B cell (primary cell): Measurements from ENCODE around the gene GALNT17. TPM values are rescaled to one million over a fixed set of nuclear protein-coding genes. Genes with fewer than 3 reads are reported as not detected.

ENCODE experiments used
- ATAC-seq: fragments of 200-7000 bp; cut with Tn5 transposase; one replicate; pipeline ENCODE4 v1.10.0; 2021; ENCODE audit warnings: low read depth, mild to moderate bottlenecking, moderate number of reproducible peaks, moderate library complexity
- CTCF ChIA-PET: fragments of 350-600 bp; sonication (Branson Sonifier 250); formaldehyde crosslinking; loops from one replicate; lab custom pipeline; 2021; ENCODE audit warnings: antibody characterized with exemption, inconsistent platforms; lab: Charles Lee
- POLR2A ChIA-PET: fragments of 350-600 bp; sonication (Branson Sonifier 250); formaldehyde crosslinking; loops from one replicate; lab custom pipeline; 2021; ENCODE audit warnings: antibody characterized with exemption; lab: Charles Lee
- DNase-seq: peaks from one replicate; pipeline ENCODE4 v3.0.0; 2013
- H2AFZ ChIP-seq: 2 replicates; pipeline ENCODE4 v1.6.1; 2012; ENCODE audit warnings: mild to moderate bottlenecking, low read depth, low read length; ENCODE audit not compliant: insufficient read depth, poor library complexity, severe bottlenecking
- H3K27ac ChIP-seq, 2 donors: 1 replicate in 1 of 2; 2 replicates in 1 of 2; pipeline ENCODE4 v1.5.1; 2012 to 2013; ENCODE audit warnings: low read length in 2 of 2, mild to moderate bottlenecking in 2 of 2, moderate library complexity in 1 of 2
- H3K27me3 ChIP-seq, 4 experiments: fragments of 200-600 bp in 1 of 4; sonication (generic) in 1 of 4; replicated peaks in 1 of 4; 1 replicate in 2 of 4; 2 replicates in 2 of 4; pipeline versions ENCODE4 v1.6.1 to v1.7.0; 2013 to 2016; ENCODE audit warnings: low read length in 3 of 4, mild to moderate bottlenecking in 2 of 4, mixed read lengths in 1 of 4, moderate library complexity in 1 of 4; ENCODE audit not compliant: insufficient read depth in 4 of 4, control insufficient read depth in 3 of 4; ENCODE audit errors: control extremely low read depth in 1 of 4
- H3K36me3 ChIP-seq, 2 experiments: replicated peaks in 1 of 2; 1 replicate in 1 of 2; 2 replicates in 1 of 2; pipeline versions ENCODE4 v1.6.1 to v1.7.1; 2013; ENCODE audit warnings: low read length in 1 of 2; ENCODE audit not compliant: insufficient read depth in 2 of 2, control insufficient read depth in 1 of 2; ENCODE audit errors: control extremely low read depth in 1 of 2, extremely low read depth in 1 of 2
- H3K4me1 ChIP-seq, 2 donors: fragments of 200-600 bp in 1 of 2; sonication (generic) in 1 of 2; 1 replicate in 1 of 2; 2 replicates in 1 of 2; pipeline versions ENCODE4 v1.5.1 to v1.6.1; 2013 to 2017; ENCODE audit warnings: low read length in 2 of 2; ENCODE audit not compliant: control insufficient read depth in 2 of 2, insufficient read depth in 2 of 2
- H3K4me2 ChIP-seq: replicated peaks from 2 replicates; pipeline ENCODE3; 2012; ENCODE audit warnings: mild to moderate bottlenecking, low read depth, low read length; ENCODE audit not compliant: poor library complexity, severe bottlenecking
- H3K4me3 ChIP-seq, 5 experiments: fragments of 200-600 bp in 1 of 5; sonication (generic) in 1 of 5; 1 replicate in 3 of 5; 2 replicates in 2 of 5; pipeline versions ENCODE4 v1.5.1 to v1.7.0; 2011 to 2016; ENCODE audit warnings: low read length in 4 of 5, mild to moderate bottlenecking in 4 of 5, low read depth in 2 of 5, control low read depth in 1 of 5, moderate library complexity in 1 of 5; ENCODE audit not compliant: insufficient read depth in 1 of 5; ENCODE audit errors: control extremely low read depth in 1 of 5, extremely low read depth in 1 of 5
- H3K79me2 ChIP-seq: fragments of 200-600 bp; sonication (generic); one replicate; pipeline ENCODE4 v1.6.0; 2016; ENCODE audit warnings: low read length; ENCODE audit not compliant: control insufficient read depth, insufficient read depth
- H3K9ac ChIP-seq: fragments of 200-600 bp; sonication (generic); 2 replicates; pipeline ENCODE4 v1.6.1; 2017; ENCODE audit warnings: mild to moderate bottlenecking, low read length, moderate library complexity
- H3K9me3 ChIP-seq, 3 donors: one replicate each; pipeline versions ENCODE4 v1.6.1 to v1.7.1; 2013; ENCODE audit warnings: low read length in 2 of 3; ENCODE audit not compliant: control insufficient read depth in 2 of 3, insufficient read depth in 1 of 3; ENCODE audit errors: control extremely low read depth in 1 of 3
- H4K20me1 ChIP-seq: 2 replicates; pipeline ENCODE4 v1.6.0; 2012; ENCODE audit warnings: mild to moderate bottlenecking, low read length; ENCODE audit not compliant: insufficient read depth, control insufficient read depth, poor library complexity, severe bottlenecking
- H3K27ac Mint-ChIP-seq: one replicate; pipeline ENCODE4 v1.8.0; 2021; ENCODE audit warnings: mixed read lengths
- H3K27me3 Mint-ChIP-seq: one replicate; pipeline ENCODE4 v1.8.0; 2021; ENCODE audit warnings: mixed read lengths
- H3K4me1 Mint-ChIP-seq: one replicate; pipeline ENCODE4 v1.8.0; 2021; ENCODE audit warnings: mixed read lengths
- H3K4me3 Mint-ChIP-seq: one replicate; pipeline ENCODE4 v1.8.0; 2021; ENCODE audit warnings: mixed read lengths
- H3K9me3 Mint-ChIP-seq: one replicate; pipeline ENCODE4 v1.8.0; 2022; ENCODE audit warnings: mixed read lengths; ENCODE audit not compliant: insufficient read depth
- EZH2 ChIP-seq: IDR thresholded peaks from 2 replicates; pipeline ENCODE4 v1.6.1; 2012; ENCODE audit warnings: borderline replicate concordance, low read depth, mild to moderate bottlenecking, moderate library complexity, low read length; ENCODE audit not compliant: insufficient read depth, poor library complexity, severe bottlenecking
- WGBS: methylation state at CpG from one replicate; pipeline ENCODE4 v1.1.5; 2013; ENCODE audit warnings: missing lambda C conversion rate; ENCODE audit not compliant: insufficient coverage; 5-methylcytosine and 5-hydroxymethylcytosine counted together
- intact Hi-C: fragments of 100-400 bp; cut with micrococcal nuclease; formaldehyde crosslinking; loops from one replicate; pipeline ENCODE4 v1.10.0; 2022
- polyA plus RNA-seq: library from polyadenylated mRNA; depleted of rRNA; stranded (reverse); fragments of >200 nt; gene quantifications from 2 replicates; pipeline ENCODE4 v1.2.3, GENCODE V29; 2012
- total RNA-seq, 2 donors: library from RNA; stranded (reverse); fragments of 120-200 nt in 1 of 2; gene quantifications; 1 replicate in 1 of 2; 2 replicates in 1 of 2; pipeline versions ENCODE4 v1.2.3 to v1.2.4, GENCODE V29; 2013 to 2022
- TF ChIP-seq, protein P1 (sequence below): fragments of 200-600 bp; IDR thresholded peaks from one replicate; pipeline ENCODE4 v1.8.0; 2022; ENCODE audit warnings: antibody characterized with exemption, mild to moderate bottlenecking

The GALNT17 gene
- total and polyA plus RNA-seq, 2 donors (not counting 1 experiment from before 2014, with no cell fraction given), result not detected

DNA sequence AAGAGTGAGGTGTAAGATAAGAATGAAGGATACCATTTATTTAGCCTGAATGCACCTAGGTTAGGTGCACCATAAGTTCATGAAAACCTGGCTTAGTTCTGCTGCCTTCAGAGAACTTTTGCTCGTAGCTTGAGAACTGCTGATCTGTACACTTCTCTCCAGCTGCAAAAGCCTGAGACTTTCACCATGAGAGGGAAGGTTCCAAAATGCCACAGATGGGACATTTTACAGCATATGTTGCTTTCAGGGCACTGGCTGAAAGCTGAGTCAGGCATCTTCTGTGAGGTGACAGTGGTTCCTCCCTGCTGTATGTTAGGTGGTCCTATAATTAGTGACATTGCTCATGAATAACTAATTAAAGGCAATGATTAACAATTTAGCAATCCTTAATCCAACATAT is 298.3 kb downstream of the GALNT17 start:
- Histone ChIP-seq H3K4me1 (no peaks in the 10 kb centered on the region), H3K27me3 (no peaks in the 10 kb centered on the region), H3K4me2 (no peak overlapping the region), H4K20me1 (no peaks in the 10 kb centered on the region), H3K27ac (no peak overlapping the region), H3K36me3 (no peaks in the 10 kb centered on the region), H3K4me3 (no peak overlapping the region), H2AFZ (no peak overlapping the region), H3K79me2 (no peaks in the 10 kb centered on the region), H3K9ac (no peak overlapping the region), H3K9me3 (peaks cover 0 to 12% (median 0%) of the 10 kb centered on the region in 3 donors)
- no peaks in the 10 kb centered on the region for H3K4me1 Mint-ChIP-seq
- intact Hi-C loops, result no loop called here
- no peak overlapping the region for H3K4me3 Mint-ChIP-seq
- ChIA-PET POLR2A (no interaction called here), CTCF (no interaction called here)
- TF ChIP-seq EZH2, result no peak
- TF ChIP-seq, protein P1, sequence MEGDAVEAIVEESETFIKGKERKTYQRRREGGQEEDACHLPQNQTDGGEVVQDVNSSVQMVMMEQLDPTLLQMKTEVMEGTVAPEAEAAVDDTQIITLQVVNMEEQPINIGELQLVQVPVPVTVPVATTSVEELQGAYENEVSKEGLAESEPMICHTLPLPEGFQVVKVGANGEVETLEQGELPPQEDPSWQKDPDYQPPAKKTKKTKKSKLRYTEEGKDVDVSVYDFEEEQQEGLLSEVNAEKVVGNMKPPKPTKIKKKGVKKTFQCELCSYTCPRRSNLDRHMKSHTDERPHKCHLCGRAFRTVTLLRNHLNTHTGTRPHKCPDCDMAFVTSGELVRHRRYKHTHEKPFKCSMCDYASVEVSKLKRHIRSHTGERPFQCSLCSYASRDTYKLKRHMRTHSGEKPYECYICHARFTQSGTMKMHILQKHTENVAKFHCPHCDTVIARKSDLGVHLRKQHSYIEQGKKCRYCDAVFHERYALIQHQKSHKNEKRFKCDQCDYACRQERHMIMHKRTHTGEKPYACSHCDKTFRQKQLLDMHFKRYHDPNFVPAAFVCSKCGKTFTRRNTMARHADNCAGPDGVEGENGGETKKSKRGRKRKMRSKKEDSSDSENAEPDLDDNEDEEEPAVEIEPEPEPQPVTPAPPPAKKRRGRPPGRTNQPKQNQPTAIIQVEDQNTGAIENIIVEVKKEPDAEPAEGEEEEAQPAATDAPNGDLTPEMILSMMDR, result no peak
- 100% methylated on average over 1 of the region's 1 CpG for WGBS
- no peak overlapping the region for H3K27ac Mint-ChIP-seq
- ATAC-seq (no peak), DNase-seq (no peak)
- H3K9me3 Mint-ChIP-seq, result peaks cover 6% of the 10 kb centered on the region
- no peaks in the 10 kb centered on the region for H3K27me3 Mint-ChIP-seq

DNA sequence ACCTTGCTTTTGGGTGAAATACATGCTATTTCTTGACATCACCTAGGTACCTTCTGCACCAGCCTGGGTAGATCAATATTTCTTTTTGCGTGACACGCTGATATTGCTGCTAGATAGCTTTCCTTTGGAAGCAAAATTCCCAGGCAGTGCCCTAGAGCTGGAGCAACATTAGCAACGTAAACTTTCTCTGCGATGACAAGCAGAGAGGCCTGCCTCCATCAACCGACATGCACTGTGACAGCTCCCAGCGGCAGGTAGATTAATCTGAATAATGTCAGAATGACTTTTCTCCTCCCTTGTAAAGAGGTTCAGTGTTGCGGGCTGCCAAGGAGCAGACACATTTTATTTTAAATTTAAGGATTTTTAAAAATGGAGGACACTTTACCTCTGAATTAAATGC is 307.4 kb downstream of the GALNT17 start:
- peaks cover 0 to 26% (median 0%) of the 10 kb centered on the region in 3 donors for H3K9me3 ChIP-seq
- DNase-seq (no peak), ATAC-seq (no peak)
- no peaks in the 10 kb centered on the region for H3K79me2 ChIP-seq
- H3K27ac Mint-ChIP-seq, result no peak overlapping the region
- H3K27me3 ChIP-seq, result no peaks in the 10 kb centered on the region
- intact Hi-C loops, result no loop called here
- H3K4me3 Mint-ChIP-seq, result no peak overlapping the region
- H3K27ac ChIP-seq, result no peak overlapping the region
- H3K4me2 ChIP-seq, result no peak overlapping the region
- peaks cover 6% of the 10 kb centered on the region for H3K9me3 Mint-ChIP-seq
- H3K4me3 ChIP-seq, result no peak overlapping the region
- no peaks in the 10 kb centered on the region for H3K36me3 ChIP-seq
- no peaks in the 10 kb centered on the region for H3K4me1 ChIP-seq
- no peaks in the 10 kb centered on the region for H3K4me1 Mint-ChIP-seq
- no peak overlapping the region for H2AFZ ChIP-seq
- no peak for TF ChIP-seq EZH2
- TF ChIP-seq, protein P1, result no peak
- CTCF ChIA-PET, result no interaction called here
- 100% methylated on average over 4 of the region's 7 CpGs for WGBS
- POLR2A ChIA-PET, result no interaction called here
- H3K9ac ChIP-seq, result no peak overlapping the region
- H4K20me1 ChIP-seq, result no peaks in the 10 kb centered on the region
- H3K27me3 Mint-ChIP-seq, result no peaks in the 10 kb centered on the region
